ENCODE results near the gene VWC2L.

The VWC2L gene

GRCh38 chr2:214574084-214574781 is 163.4 kb downstream of the VWC2L start:
- FAIRE-seq = no peak
- TF ChIP-seq TAF1 (IDR thresholded peaks at IDR 0.05; ENCODE audit: borderline replicate concordance, low read depth, low read length) (no peak), POLR2A (IDR thresholded peaks at IDR 0.05; ENCODE audit: low read depth, low read length) (no peak), POLR2AphosphoS5 (IDR thresholded peaks at IDR 0.05; ENCODE audit: low read depth, low read length) (no peak)
- no peak for DNase-seq (ENCODE audit: insufficient read length)

- no peak for DNase-seq (ENCODE audit: insufficient read length)
- FAIRE-seq = no peak
- TF ChIP-seq POLR2AphosphoS5 (IDR thresholded peaks at IDR 0.05; ENCODE audit: low read depth, low read length) (no peak), TAF1 (IDR thresholded peaks at IDR 0.05; ENCODE audit: borderline replicate concordance, low read depth, low read length) (no peak), POLR2A (IDR thresholded peaks at IDR 0.05; ENCODE audit: low read depth, low read length) (no peak)
Measured at GRCh38 chr2:214575030-214575429, 164.2 kb downstream of the VWC2L start.

- DNase-seq (ENCODE audit: insufficient read length) = no peak
- TF ChIP-seq TAF1 (IDR thresholded peaks at IDR 0.05; ENCODE audit: borderline replicate concordance, low read depth, low read length) = no peak
- no peak for TF ChIP-seq POLR2AphosphoS5 (IDR thresholded peaks at IDR 0.05; ENCODE audit: low read depth, low read length)
- TF ChIP-seq POLR2A (IDR thresholded peaks at IDR 0.05; ENCODE audit: low read depth, low read length) = no peak
- FAIRE-seq = no peak
Measured at GRCh38 chr2:214575465-214575864, 164.6 kb downstream of the VWC2L start.

GRCh38 chr2:214577769-214578168 is 166.9 kb downstream of the VWC2L start:
- no peak for DNase-seq (ENCODE audit: insufficient read length)
- no peak for FAIRE-seq
- no peak for TF ChIP-seq POLR2AphosphoS5 (IDR thresholded peaks at IDR 0.05; ENCODE audit: low read depth, low read length)
- no peak for TF ChIP-seq POLR2A (IDR thresholded peaks at IDR 0.05; ENCODE audit: low read depth, low read length)
- TF ChIP-seq TAF1 (IDR thresholded peaks at IDR 0.05; ENCODE audit: borderline replicate concordance, low read depth, low read length) = no peak

- TF ChIP-seq TAF1 (IDR thresholded peaks at IDR 0.05; ENCODE audit: borderline replicate concordance, low read depth, low read length) (no peak), POLR2AphosphoS5 (IDR thresholded peaks at IDR 0.05; ENCODE audit: low read depth, low read length) (no peak), POLR2A (IDR thresholded peaks at IDR 0.05; ENCODE audit: low read depth, low read length) (no peak)
- DNase-seq (ENCODE audit: insufficient read length) (no peak), FAIRE-seq (no peak)
Measured at GRCh38 chr2:214578442-214578841, 167.6 kb downstream of the VWC2L start.

- no peak for TF ChIP-seq POLR2AphosphoS5 (IDR thresholded peaks at IDR 0.05; ENCODE audit: low read depth, low read length)
- TF ChIP-seq TAF1 (IDR thresholded peaks at IDR 0.05; ENCODE audit: borderline replicate concordance, low read depth, low read length) = no peak
- TF ChIP-seq POLR2A (IDR thresholded peaks at IDR 0.05; ENCODE audit: low read depth, low read length) = no peak
- DNase-seq (ENCODE audit: insufficient read length) = no peak
- no peak for FAIRE-seq
Measured at GRCh38 chr2:214579035-214579434, 168.2 kb downstream of the VWC2L start.

GRCh38 chr2:214587442-214587841 is 176.6 kb downstream of the VWC2L start:
- TF ChIP-seq TAF1 (IDR thresholded peaks at IDR 0.05; ENCODE audit: borderline replicate concordance, low read depth, low read length) (no peak), POLR2A (IDR thresholded peaks at IDR 0.05; ENCODE audit: low read depth, low read length) (no peak), POLR2AphosphoS5 (IDR thresholded peaks at IDR 0.05; ENCODE audit: low read depth, low read length) (no peak)
- DNase-seq (ENCODE audit: insufficient read length) (no peak), FAIRE-seq (no peak)

GRCh38 chr2:214591366-214591765 is 180.5 kb downstream of the VWC2L start:
- no peak for DNase-seq (ENCODE audit: insufficient read length)
- no peak for FAIRE-seq
- TF ChIP-seq POLR2AphosphoS5 (IDR thresholded peaks at IDR 0.05; ENCODE audit: low read depth, low read length) = no peak

GRCh38 chr2:214592011-214592410 is 181.2 kb downstream of the VWC2L start:
- DNase-seq (ENCODE audit: insufficient read length) (no peak), FAIRE-seq (no peak)
- no peak for TF ChIP-seq POLR2AphosphoS5 (IDR thresholded peaks at IDR 0.05; ENCODE audit: low read depth, low read length)
- no peak for TF ChIP-seq TAF1 (IDR thresholded peaks at IDR 0.05; ENCODE audit: borderline replicate concordance, low read depth, low read length)
- TF ChIP-seq POLR2A (IDR thresholded peaks at IDR 0.05; ENCODE audit: low read depth, low read length) = no peak

- DNase-seq (ENCODE audit: insufficient read length) (no peak), FAIRE-seq (no peak)
- TF ChIP-seq TAF1 (IDR thresholded peaks at IDR 0.05; ENCODE audit: borderline replicate concordance, low read depth, low read length) = no peak
- no peak for TF ChIP-seq POLR2A (IDR thresholded peaks at IDR 0.05; ENCODE audit: low read depth, low read length)
- TF ChIP-seq POLR2AphosphoS5 (IDR thresholded peaks at IDR 0.05; ENCODE audit: low read depth, low read length) = no peak
Measured at GRCh38 chr2:214593727-214594126, 182.9 kb downstream of the VWC2L start.

GRCh38 chr2:214601852-214602633 is 191.2 kb downstream of the VWC2L start:
- DNase-seq (ENCODE audit: insufficient read length) = no peak
- no peak for FAIRE-seq
- no peak for TF ChIP-seq POLR2AphosphoS5 (IDR thresholded peaks at IDR 0.05; ENCODE audit: low read depth, low read length)
- no peak for TF ChIP-seq TAF1 (IDR thresholded peaks at IDR 0.05; ENCODE audit: borderline replicate concordance, low read depth, low read length)
- no peak for TF ChIP-seq POLR2A (IDR thresholded peaks at IDR 0.05; ENCODE audit: low read depth, low read length)

GRCh38 chr2:214604861-214605260 is 194.0 kb downstream of the VWC2L start:
- DNase-seq (ENCODE audit: insufficient read length) (no peak), FAIRE-seq (no peak)
- TF ChIP-seq TAF1 (IDR thresholded peaks at IDR 0.05; ENCODE audit: borderline replicate concordance, low read depth, low read length) (no peak), POLR2AphosphoS5 (IDR thresholded peaks at IDR 0.05; ENCODE audit: low read depth, low read length) (no peak), POLR2A (IDR thresholded peaks at IDR 0.05; ENCODE audit: low read depth, low read length) (no peak)

Measured in GM12892 (cell line).